Measurements from ENCODE around the gene NOXA1. TPM values are rescaled to one million over a fixed set of nuclear protein-coding genes. Genes with fewer than 3 reads are reported as not detected.

The NOXA1 gene
- polyA plus RNA-seq, 1 donor from 2014 or later, result 1.7 TPM

DNA sequence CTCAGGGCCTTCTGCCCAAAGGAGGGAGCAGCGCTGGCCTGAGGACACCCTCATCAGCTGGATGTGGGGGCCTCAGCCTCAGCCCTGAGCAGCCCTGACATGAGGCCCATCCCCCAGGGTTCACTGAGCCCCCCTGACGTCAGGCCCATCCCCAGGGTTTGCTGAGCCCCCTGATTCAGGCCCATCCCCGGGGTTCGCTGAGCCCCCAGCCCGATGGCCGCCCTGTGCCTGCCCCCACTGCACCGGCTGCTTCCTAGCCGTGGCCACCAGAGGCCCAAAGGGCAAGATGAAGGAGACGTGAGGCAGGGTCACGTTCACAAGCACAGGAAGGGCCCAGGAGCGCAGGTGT, 55.4 kb downstream of the NOXA1 start:
- no peak for TF ChIP-seq EP300 (conservative IDR thresholded peaks at IDR 0.05; ENCODE audit: poor library complexity, severe bottlenecking)
- TF ChIP-seq, protein P1, sequence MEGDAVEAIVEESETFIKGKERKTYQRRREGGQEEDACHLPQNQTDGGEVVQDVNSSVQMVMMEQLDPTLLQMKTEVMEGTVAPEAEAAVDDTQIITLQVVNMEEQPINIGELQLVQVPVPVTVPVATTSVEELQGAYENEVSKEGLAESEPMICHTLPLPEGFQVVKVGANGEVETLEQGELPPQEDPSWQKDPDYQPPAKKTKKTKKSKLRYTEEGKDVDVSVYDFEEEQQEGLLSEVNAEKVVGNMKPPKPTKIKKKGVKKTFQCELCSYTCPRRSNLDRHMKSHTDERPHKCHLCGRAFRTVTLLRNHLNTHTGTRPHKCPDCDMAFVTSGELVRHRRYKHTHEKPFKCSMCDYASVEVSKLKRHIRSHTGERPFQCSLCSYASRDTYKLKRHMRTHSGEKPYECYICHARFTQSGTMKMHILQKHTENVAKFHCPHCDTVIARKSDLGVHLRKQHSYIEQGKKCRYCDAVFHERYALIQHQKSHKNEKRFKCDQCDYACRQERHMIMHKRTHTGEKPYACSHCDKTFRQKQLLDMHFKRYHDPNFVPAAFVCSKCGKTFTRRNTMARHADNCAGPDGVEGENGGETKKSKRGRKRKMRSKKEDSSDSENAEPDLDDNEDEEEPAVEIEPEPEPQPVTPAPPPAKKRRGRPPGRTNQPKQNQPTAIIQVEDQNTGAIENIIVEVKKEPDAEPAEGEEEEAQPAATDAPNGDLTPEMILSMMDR (IDR thresholded peaks at IDR 0.05; ENCODE audit: poor library complexity, severe bottlenecking), result no peak
- no peak for TF ChIP-seq POLR2AphosphoS5 (IDR thresholded peaks at IDR 0.05)
- TF ChIP-seq MXI1 (conservative IDR thresholded peaks at IDR 0.05; ENCODE audit: poor library complexity, severe bottlenecking), result no peak
- TF ChIP-seq, protein P2, sequence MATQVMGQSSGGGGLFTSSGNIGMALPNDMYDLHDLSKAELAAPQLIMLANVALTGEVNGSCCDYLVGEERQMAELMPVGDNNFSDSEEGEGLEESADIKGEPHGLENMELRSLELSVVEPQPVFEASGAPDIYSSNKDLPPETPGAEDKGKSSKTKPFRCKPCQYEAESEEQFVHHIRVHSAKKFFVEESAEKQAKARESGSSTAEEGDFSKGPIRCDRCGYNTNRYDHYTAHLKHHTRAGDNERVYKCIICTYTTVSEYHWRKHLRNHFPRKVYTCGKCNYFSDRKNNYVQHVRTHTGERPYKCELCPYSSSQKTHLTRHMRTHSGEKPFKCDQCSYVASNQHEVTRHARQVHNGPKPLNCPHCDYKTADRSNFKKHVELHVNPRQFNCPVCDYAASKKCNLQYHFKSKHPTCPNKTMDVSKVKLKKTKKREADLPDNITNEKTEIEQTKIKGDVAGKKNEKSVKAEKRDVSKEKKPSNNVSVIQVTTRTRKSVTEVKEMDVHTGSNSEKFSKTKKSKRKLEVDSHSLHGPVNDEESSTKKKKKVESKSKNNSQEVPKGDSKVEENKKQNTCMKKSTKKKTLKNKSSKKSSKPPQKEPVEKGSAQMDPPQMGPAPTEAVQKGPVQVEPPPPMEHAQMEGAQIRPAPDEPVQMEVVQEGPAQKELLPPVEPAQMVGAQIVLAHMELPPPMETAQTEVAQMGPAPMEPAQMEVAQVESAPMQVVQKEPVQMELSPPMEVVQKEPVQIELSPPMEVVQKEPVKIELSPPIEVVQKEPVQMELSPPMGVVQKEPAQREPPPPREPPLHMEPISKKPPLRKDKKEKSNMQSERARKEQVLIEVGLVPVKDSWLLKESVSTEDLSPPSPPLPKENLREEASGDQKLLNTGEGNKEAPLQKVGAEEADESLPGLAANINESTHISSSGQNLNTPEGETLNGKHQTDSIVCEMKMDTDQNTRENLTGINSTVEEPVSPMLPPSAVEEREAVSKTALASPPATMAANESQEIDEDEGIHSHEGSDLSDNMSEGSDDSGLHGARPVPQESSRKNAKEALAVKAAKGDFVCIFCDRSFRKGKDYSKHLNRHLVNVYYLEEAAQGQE (IDR thresholded peaks at IDR 0.05; ENCODE audit: borderline replicate concordance), result no peak
- TF ChIP-seq EZH2 (IDR thresholded peaks at IDR 0.05; ENCODE audit: borderline replicate concordance, insufficient read depth, low read length, poor library complexity, severe bottlenecking), result no peak
- TF ChIP-seq RAD21 (conservative IDR thresholded peaks at IDR 0.05), result no peak
- no peak for TF ChIP-seq TAF1 (IDR thresholded peaks at IDR 0.05; ENCODE audit: low read depth)
- no peak for TF ChIP-seq SMC3 (conservative IDR thresholded peaks at IDR 0.05; ENCODE audit: poor library complexity)
- Histone ChIP-seq H2AFZ (ENCODE audit: low read depth, low read length) (no peak overlapping the region), H3K9me2 (ENCODE audit: insufficient read depth, low read length) (no peaks in the 10 kb centered on the region), H3K27ac (ENCODE audit: low read length) (no peak overlapping the region), H3K9me3 (ENCODE audit: low read length) (no peaks in the 10 kb centered on the region), H3K9ac (ENCODE audit: low read length) (no peak overlapping the region), H3K4me3 (ENCODE audit: low read length) (no peak overlapping the region), H4K20me1 (ENCODE audit: insufficient read depth) (no peaks in the 10 kb centered on the region), H3K36me3 (ENCODE audit: insufficient read depth, low read length) (no peaks in the 10 kb centered on the region), H3K27me3 (ENCODE audit: insufficient read depth, low read depth, low read length) (no peaks in the 10 kb centered on the region), H3F3A (ENCODE audit: insufficient read depth, low read length, poor library complexity, severe bottlenecking) (no peaks in the 10 kb centered on the region), H3K79me2 (replicated peaks; ENCODE audit: insufficient read depth, low read length) (no peaks in the 10 kb centered on the region), H3K4me2 (ENCODE audit: low read length) (no peak overlapping the region)

DNA sequence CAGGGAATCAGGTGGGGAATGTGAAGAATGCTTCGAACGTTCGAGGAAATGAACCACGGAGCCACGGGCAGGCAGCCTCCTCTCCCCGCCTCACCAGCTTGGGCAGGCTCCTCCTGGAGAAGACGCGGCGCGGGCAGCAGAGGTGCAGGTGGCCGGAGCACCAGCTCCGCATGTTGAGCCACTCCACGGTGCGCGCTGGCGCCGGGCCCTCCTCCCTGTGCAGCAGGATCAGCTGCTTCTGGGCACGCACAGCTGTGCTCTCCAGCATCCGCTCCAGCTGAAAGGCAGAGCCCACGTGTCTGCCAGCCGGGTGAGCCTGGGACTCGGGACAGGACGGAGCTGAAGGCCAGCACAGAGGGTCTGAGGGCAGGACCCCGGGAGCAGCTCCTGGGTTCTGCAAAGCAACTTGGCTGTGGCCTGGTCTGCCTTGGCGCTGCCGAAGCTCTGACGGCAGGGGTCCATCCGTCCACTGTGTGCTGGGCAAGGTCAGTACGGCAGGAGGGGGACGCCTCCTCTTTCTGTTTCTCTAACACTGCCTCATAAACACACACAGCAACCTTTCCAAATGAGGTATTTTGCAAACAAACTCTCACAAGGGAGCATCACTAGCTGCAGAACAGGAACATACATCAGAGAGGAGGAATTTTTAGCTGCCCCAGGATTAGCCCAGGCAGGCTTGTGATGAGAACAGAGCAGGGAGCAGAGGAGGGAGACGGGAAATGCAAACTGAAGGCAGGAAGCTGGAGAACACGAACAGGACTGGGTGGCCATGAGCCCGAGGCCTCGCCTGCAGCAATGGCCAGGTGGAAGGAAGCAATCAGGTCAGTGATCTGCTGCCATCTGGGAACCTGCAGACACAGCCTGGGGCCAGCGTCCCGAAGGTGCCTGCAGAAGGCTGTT, 56.0 kb downstream of the NOXA1 start:
- TF ChIP-seq, protein P2 (IDR thresholded peaks at IDR 0.05; ENCODE audit: borderline replicate concordance), result no peak
- TF ChIP-seq, protein P1 (IDR thresholded peaks at IDR 0.05; ENCODE audit: poor library complexity, severe bottlenecking), result no peak
- TF ChIP-seq EP300 (conservative IDR thresholded peaks at IDR 0.05; ENCODE audit: poor library complexity, severe bottlenecking) (no peak), TAF1 (IDR thresholded peaks at IDR 0.05; ENCODE audit: low read depth) (no peak), RAD21 (conservative IDR thresholded peaks at IDR 0.05) (no peak), MXI1 (conservative IDR thresholded peaks at IDR 0.05; ENCODE audit: poor library complexity, severe bottlenecking) (no peak), POLR2AphosphoS5 (IDR thresholded peaks at IDR 0.05) (no peak)
- H3K9ac ChIP-seq (ENCODE audit: low read length), result no peak overlapping the region
- no peaks in the 10 kb centered on the region for H3K79me2 ChIP-seq (replicated peaks; ENCODE audit: insufficient read depth, low read length)
- no peaks in the 10 kb centered on the region for H3K36me3 ChIP-seq (ENCODE audit: insufficient read depth, low read length)
- H2AFZ ChIP-seq (ENCODE audit: low read depth, low read length), result no peak overlapping the region
- H3K27ac ChIP-seq (ENCODE audit: low read length), result no peak overlapping the region
- H3K9me2 ChIP-seq (ENCODE audit: insufficient read depth, low read length), result no peaks in the 10 kb centered on the region
- H3K4me2 ChIP-seq (ENCODE audit: low read length), result no peak overlapping the region
- no peaks in the 10 kb centered on the region for H3K9me3 ChIP-seq (ENCODE audit: low read length)
- no peak overlapping the region for H3K4me3 ChIP-seq (ENCODE audit: low read length)
- H3K27me3 ChIP-seq (ENCODE audit: insufficient read depth, low read depth, low read length), result no peaks in the 10 kb centered on the region
- H4K20me1 ChIP-seq (ENCODE audit: insufficient read depth), result no peaks in the 10 kb centered on the region
- H3F3A ChIP-seq (ENCODE audit: insufficient read depth, low read length, poor library complexity, severe bottlenecking), result no peaks in the 10 kb centered on the region

All from neural cell (in vitro differentiated cells).